NCI-H1092 (cell line): ENCODE measurements around the gene DSCAML1.

ENCODE experiments used
- DNase-seq: peaks from one replicate; lab custom pipeline; 2025; lab: John Stamatoyannopoulos, UW

DSCAML1 gene, protein sequence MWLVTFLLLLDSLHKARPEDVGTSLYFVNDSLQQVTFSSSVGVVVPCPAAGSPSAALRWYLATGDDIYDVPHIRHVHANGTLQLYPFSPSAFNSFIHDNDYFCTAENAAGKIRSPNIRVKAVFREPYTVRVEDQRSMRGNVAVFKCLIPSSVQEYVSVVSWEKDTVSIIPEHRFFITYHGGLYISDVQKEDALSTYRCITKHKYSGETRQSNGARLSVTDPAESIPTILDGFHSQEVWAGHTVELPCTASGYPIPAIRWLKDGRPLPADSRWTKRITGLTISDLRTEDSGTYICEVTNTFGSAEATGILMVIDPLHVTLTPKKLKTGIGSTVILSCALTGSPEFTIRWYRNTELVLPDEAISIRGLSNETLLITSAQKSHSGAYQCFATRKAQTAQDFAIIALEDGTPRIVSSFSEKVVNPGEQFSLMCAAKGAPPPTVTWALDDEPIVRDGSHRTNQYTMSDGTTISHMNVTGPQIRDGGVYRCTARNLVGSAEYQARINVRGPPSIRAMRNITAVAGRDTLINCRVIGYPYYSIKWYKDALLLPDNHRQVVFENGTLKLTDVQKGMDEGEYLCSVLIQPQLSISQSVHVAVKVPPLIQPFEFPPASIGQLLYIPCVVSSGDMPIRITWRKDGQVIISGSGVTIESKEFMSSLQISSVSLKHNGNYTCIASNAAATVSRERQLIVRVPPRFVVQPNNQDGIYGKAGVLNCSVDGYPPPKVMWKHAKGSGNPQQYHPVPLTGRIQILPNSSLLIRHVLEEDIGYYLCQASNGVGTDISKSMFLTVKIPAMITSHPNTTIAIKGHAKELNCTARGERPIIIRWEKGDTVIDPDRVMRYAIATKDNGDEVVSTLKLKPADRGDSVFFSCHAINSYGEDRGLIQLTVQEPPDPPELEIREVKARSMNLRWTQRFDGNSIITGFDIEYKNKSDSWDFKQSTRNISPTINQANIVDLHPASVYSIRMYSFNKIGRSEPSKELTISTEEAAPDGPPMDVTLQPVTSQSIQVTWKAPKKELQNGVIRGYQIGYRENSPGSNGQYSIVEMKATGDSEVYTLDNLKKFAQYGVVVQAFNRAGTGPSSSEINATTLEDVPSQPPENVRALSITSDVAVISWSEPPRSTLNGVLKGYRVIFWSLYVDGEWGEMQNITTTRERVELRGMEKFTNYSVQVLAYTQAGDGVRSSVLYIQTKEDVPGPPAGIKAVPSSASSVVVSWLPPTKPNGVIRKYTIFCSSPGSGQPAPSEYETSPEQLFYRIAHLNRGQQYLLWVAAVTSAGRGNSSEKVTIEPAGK (N-terminal part only)

DNA sequence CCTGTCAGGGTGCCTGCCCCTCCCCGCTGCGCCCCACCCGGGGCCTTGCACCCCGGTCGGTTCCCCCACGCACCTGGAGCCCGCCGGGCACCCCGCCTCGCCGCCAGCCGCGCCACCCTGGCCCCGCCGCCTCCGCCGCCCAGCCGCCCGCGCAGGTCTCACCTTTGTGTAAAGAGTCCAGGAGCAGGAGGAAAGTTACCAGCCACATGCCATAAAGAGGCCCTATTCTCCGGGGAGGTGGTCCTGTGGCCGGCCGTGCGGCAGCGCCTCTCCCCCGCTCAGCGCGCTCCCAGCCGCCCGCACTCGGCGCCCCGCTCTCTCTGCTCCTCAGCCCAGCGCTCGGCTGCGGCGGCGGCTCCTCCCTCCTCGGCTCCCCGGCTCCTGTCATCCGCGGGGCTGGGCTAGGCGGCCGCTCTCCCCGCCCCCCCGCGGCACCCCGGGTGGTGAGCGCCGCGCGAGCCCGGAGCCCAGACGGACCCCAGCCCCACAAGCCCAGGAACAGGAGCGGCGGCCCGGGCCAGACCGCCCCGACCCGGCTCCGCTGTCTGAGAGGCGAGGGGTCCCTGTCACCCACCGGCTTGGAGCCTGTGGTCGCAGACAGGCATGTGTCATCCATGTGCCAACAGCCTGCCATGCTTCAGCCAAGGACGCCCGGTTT is at the start of gene DSCAML1:
Gene DSCAML1, minus strand, starts transcription at position 345 of the 658 bp plus-strand sequence. Its CDS starts 137 bp downstream, at position 208.
- DNase-seq: peak; percentile 49

DNA sequence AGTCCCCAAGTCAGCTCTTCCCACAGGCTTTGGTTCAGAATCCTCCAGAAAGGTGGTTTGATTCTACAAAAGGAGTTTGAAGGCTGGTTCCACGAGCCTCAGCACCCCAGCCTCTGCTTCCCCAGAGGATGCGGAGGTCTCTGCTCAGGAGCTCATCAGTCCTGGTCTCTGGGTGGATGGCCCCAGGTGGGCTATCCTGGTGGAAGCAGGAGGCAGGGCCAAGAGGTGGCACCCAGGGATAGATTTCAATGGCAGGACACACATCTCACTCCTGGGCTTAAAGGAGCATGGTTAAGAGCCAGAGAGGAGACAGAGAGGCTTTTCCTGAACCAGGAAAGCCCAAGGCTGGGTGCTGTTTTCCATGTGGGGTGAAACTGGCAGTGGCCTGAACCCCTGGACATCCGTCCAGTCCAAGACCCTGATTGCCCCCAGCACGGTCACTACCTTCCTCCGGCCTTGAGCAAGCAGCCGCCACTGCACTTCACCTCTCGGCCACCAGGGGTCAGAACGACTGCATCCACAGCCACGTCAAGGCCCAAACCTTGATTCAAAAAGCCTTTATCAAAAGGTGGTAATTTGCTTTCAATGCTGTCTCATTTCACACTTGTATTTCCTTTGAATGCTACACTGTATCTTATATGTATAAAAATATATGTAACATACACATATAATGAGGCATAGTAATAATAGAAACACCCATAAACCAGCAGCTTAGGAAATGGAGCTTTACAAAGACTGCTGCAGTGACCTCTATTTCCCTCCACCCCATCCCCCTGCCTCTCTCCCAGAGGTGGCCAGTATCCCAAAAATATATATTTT is 46.9 kb upstream of the DSCAML1 start:
- peak; percentile 70 for DNase-seq

DNA sequence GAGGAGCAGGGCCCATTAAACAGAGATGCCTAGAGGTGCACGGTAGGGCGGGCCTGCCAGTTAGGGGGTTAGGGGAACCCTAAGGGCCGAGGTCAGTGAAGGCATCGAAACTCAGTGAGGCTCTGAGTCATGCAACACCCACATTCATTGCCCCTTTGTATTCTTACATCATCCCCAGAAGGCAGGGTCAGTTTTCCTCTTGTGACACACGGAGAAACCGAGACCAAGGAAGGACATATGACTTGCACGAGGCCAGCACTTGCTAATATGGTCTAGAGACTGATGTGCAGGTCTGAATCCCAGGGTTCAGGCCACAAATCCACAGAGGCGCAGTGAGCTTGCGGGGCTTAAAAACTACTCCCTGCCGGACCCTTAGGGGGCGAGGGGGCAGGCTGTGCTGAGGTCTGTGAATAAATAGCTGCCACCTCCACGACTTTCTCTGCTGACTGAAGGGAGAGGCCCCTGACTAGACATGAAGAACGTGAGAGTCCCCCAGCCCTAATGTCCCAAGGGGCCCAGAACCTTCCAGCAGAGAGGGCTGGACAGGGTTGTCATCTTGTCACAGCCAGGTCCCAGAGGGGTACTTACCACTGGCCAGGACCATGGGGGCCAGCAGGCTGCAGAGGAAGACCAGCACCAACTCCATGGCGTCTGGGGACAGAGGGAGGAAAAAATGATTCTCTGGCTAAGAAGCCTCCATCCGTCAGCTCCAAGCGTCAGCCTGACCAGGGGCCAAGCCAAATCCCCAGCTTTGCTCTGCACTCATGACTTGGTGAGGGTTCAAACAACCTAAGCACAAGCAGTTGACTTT is 45.3 kb upstream of the DSCAML1 start:
- DNase-seq: no peak

DNA sequence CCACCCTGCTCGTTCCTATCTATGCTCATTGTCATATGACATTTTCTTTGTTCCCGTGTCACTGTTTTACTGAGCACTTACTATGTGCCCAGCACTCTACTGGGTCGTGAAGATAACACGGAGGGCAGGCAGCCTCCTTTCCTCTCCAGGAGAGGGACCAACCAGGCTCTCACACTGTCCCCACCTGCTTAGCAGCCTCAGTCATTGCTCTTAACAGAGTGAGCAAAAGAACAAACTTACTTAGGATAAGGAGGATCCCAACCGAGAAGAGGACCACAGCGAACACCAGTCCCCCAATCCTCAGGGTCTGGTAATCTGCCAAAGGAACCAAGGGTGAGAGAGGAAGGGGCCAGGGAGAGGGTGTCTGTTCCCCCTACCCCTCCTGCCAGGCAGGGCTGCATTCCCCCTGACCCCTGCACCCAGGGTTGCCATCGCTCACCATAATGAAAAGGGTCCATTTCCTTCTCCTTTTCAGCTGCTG is 44.6 kb upstream of the DSCAML1 start:
- no peak for DNase-seq

DNA sequence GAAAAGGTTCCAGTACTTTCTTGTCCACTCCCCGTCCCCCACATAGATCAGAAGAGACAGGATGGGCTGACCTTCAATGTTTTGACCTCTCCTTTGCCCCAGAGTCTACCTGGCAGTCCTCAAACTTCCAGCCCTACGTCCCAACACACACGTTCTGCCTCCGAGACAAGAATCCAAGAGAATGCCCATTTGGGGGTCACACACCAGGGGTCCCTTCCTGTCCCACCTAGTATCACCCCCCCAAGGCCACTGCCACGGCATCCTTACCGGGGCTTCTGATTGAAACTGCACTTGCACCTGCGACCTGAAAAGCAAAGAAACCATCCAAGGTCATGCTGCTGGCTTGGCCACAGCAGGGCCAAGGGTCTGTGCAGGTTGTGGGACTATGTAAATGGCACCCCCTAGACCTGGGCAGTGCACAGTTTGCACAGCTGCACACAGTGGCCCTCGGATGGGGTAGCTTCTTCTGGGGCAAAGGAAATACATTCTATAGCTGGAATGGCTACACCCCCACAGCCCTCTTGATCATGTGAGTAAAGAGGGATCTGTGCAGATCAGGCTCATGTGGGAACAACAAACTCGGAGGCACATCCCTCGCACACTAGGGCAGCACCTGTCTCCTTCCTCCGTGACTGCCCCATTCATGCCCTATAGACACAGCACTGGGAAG is 44.0 kb upstream of the DSCAML1 start:
- DNase-seq: no peak

DNA sequence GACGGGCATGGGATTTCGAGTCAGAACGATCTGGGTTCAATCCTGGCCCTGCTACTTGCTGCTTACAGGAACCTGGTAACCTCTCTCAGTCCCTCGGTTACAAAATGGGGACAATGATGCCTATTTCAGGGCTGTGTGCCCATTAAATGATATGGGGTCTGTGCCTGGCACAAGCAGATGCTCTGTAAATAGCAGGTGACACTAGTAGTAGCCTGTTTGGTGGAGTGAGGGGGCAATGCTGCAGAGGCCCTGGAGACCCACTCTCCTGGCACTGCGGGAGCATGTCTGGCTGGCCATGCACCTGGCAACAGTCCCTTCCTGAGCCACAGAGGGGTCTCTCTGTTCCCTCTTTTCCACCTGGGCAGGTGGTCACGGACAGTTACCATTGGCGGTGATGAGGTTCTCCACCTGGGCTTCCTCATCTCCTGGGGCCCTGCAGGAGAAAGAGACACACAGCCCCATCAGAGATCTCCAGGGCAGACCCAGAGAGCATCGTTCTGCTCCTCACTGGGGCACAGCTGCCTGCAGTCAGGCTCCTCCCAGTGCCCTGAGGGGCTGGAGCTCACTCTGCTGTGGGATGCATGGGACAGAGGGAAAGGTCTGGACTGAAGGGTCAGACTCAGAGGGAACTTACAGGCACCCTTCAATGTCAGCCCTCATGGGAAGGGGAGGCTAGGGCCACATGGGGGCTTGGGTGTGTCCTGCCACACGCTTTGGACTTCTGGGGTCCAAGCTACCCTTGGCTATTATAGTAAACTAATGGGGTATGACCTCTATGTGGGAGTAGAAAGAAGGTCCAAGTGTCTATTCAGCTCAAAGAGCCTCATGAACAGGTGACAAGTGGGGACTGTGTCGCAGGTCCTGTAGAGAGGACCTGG is 43.2 kb upstream of the DSCAML1 start:
- DNase-seq: no peak

DNA sequence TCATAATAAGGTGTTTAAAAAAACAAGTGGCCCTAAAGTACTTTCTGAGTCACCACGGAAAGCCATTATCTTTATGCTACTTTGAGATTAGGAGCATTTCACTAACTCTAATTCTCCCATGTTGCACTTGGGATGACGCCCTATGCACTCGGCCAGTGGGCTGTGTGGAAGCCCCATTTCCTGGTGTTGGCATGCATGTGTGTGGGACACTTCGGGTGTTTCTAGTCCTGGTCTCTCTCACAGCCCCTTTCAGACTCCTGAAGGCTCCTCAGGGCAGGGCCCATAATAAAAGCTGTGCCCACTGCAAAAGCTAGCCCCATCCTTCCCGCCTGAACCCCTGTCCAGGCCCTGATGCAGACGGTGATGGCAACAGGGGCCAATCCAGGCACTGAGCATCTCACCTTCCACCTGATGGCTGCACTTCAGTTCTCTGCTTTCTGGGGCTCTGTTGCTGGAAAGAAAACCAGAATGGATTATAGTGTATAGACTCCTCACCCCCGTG is 42.4 kb upstream of the DSCAML1 start:
- DNase-seq: no peak

DNA sequence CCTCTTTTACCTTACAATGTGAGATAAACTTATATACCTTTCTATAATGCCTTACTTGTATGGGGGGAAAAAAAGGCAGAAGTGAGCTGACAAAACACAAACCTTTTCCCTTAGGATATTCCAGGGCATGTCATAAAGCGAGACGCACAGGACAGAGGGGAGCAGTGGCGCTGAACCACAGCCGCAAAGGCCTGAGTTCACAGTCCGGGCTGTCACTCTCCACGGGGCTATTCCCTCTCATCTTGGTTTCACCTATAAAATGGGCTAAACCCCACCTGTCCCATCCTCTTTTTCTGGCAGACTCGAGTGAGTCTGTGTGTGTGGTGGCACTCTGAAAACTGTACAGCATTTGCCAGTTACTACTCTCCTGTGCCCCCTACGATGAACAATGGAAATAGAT is 41.9 kb upstream of the DSCAML1 start:
- DNase-seq: no peak

DNA sequence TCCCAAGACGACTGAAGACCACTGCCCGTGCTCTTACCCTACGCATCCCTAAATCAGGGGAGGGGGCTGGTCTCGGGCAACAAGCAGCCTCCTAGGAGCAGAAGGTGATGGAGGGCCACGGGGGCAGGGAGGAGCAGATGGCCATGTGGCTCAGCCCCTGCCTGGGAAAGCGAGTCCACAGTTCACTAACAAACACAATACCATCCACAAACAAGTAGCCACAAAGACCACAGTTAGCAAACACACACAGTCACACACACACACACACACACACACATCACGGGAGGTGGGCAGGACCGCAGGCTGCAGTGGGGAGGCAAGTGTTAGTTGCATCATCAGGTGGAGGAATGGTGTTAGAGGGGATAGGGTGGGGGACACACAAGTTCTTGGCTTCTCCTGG is 40.8 kb upstream of the DSCAML1 start:
- DNase-seq: no peak

DNA sequence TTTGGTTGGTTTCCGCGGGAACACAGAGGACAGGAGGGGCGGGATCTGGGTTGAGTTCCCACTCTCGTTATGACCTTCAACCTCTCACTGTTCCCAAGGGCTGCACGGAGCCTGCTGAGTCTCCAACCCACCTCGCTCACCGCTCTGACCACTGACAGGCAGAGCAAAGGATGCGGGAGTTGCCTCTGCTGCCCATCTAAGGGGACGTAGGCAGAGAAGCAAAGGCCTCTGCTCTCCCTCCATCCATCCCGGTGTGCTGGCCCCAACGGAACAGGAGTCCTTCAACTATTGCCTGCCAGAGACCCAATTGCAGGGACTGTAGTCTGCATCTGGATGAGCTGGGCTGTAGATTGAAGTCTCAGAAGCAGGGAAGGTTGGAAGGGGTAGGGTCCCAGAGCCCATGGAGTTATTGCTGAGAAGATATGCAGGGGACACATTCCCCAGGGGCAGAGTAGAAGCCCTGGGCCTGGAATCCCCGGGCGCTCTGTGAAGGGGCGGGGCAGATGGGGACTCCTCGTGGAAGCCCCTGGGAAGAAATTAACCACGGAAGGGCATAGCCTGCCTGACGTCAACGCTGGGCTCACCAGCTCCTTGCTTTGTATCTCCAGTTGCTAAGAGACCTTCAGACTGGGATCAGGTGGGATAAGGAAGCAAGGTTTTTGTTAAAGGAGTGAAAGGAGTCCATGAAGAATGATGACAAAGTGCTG is 40.2 kb upstream of the DSCAML1 start:
- no peak for DNase-seq

DNA sequence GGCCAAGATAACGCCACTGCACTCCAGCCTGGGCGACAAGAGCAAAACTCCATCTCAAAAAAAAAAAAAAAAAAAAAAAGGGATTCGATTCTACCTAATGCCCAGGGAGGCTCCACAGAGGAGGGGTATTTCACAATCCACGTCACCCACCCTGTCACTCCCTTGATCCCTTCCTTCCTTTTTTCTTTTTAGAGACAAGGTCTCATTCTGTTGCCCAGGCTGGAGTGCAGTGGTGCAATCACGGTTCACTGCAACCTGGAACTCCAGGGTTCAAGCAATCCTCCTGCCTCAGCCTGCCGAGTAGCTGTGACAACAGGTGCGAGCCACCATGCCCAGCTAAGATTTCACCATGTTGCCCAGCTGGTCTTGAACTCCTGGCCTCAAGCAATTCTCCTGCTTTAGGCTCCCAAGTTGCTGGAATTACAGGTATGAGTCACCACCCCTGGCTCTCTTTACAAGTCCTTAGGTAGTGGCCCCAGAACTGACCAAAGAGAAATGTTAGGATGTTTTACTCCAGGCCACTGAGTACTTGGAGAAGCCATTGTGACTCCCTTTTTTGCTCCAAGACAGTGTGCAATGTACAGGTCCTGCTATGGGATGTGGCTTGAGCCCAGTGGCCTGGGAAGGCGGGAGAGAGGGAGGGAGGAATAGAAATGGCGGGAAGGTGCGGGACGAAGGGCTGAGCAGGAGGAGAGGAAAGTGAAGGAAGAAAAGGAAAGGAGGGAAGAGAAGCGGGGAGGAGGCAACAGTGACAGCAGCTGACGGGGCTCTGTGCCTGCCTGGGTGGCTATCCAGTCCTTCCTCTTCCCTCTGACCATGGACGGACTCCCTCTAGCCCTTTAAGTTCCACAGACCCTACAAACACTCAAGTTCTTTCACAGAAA is 39.3 kb upstream of the DSCAML1 start:
- no peak for DNase-seq

DNA sequence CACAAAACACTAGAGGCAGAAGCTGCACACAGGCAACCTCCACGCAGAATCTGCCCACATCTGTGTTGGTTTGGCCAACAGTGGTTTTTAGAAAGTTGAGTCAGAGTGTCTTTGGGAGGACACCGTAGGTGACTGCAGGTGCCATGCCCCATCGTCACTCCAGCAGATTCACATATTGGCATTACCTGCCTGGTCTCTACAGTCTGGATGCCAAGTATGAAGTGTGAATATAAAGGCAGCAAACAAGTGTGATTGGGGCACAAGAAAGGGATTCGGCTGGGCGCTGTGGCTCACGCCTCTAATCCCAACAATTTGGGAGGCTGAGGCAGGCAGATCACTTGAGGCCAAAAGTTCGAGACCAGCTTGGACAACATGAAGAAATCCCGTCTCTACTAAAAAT is 38.6 kb upstream of the DSCAML1 start:
- no peak for DNase-seq

DNA sequence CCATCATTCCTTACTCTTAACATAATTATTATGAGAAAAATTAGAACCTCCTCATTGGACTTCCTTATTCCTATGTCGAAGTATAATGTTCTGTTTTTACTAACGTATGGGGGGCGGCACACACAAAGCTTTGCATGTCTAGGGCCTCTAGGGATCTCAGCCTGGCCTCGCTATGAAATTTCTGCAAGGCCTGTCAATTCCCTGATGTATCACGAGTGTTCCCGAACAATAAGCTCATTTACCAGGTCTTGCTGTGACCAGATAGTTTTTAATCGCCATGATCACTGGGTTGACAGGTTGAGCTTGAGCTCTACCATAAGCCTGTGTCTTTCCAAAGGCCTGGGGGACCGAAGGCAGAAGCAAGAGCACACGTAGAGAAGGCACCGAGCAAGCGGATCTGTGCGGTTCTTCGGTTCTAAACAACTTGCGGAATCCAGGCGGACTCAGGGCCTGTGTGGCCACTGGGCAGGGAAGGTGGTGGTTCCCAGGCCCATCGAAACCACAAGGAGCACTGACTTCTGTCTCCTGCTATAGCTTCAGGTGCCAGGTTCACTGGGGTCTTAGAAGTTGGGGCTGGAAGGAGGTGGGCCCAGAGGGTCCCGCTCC is 37.9 kb upstream of the DSCAML1 start:
- no peak for DNase-seq

DNA sequence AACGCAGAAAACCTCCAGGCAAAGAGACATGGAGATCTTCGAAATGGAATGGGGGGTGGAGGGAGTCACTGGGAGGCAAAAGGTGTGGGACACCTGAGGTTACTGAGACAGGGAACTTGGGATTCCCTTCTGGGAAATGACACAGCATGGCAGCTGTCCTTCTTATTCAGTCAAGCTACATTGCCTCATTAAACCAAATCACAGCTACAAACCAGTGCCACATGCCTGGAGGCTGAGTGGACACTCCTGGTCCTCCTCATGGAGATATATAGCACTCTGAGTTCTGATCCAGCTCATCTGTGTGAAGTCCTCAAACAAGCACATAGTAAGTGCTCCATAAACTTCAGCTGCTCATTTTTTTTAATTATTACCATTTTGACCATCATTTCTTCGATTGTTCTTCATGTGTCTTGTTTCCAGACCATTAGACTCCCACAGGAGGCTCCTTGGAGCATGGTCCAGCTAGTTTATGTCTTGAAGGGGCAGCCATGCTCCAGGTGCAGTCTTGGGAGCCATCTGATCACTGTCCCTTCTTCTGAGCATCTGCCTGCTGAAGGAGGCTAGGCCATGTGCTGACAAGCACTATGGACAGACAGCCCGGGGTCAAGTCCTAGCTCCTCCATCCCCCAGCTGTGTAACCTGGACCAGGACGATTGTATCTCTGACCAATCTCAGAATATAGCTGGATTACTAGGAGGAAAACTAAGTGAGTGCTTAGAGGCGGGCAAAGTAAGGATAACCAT is 37.2 kb upstream of the DSCAML1 start:
- no peak for DNase-seq

DNA sequence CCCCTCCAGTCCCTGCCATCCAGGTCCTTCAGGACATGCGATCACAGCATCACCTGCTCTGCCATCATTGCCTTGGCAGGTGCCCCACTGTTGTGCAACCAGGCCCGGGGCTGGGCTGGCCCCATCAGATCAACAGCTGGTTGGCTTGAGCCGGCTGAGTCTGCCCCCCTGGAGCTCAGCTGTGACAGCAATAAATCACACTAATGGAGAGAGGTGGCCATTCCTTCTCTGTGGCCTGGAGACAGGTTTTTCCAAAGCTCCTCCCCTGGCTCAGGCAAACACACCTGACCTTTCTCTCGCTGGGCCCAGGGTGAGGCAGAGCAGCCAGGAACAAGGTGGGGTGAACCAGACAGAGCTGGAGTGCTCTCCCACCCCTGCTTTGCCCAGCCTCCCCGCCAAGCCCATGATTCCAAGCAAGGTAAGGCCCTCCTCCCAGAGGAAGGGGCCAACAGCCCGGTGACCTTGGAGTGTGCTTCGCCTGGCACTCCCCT is 36.4 kb upstream of the DSCAML1 start:
- peak; percentile 77 for DNase-seq
